SU-DHL-6 (cell line): ENCODE measurements around the gene FLAD1.

Experiments used
- H2AFZ ChIP-seq: fragments of 200-600 bp; sonication (generic); 2 replicates; pipeline ENCODE4 v1.6.1; 2014; ENCODE audit warnings: low read depth, mild to moderate bottlenecking, moderate library complexity, mixed read lengths, antibody characterized with exemption, low read length; ENCODE audit not compliant: severe bottlenecking
- H3F3A ChIP-seq: fragments of 200-600 bp; shearing (Covaris generic); 2 replicates; pipeline ENCODE4 v1.6.0; 2016; ENCODE audit warnings: antibody characterized with exemption, mild to moderate bottlenecking; ENCODE audit not compliant: insufficient read depth
- H3K27ac ChIP-seq: fragments of 200-600 bp; sonication (generic); 2 replicates; pipeline ENCODE4 v1.5.1; 2016; ENCODE audit warnings: low read depth, mild to moderate bottlenecking, low read length, moderate library complexity, mixed read lengths
- H3K27me3 ChIP-seq: fragments of 200-600 bp; sonication (generic), shearing (Covaris generic); 2 replicates; pipeline ENCODE4 v1.6.0; 2014; ENCODE audit warnings: mild to moderate bottlenecking, low read length
- H3K36me3 ChIP-seq: fragments of 200-600 bp; sonication (generic); 2 replicates; pipeline ENCODE4 v1.6.1; 2014; ENCODE audit warnings: mild to moderate bottlenecking, low read length, mixed read lengths
- H3K4me2 ChIP-seq: fragments of 300-600, 200-600 bp; shearing (Covaris generic), sonication (generic); 2 replicates; pipeline ENCODE4 v1.6.0; 2014; ENCODE audit warnings: low read length, low read depth, mild to moderate bottlenecking; ENCODE audit not compliant: poor library complexity, severe bottlenecking
- H3K4me3 ChIP-seq: fragments of 200-600 bp; sonication (generic); 2 replicates; pipeline ENCODE4 v1.5.1; 2014; ENCODE audit warnings: antibody characterized with exemption, low read length, mild to moderate bottlenecking, mixed read lengths; ENCODE audit not compliant: insufficient read depth, poor library complexity, severe bottlenecking
- H3K79me2 ChIP-seq: fragments of 200-600 bp; sonication (generic); 2 replicates; pipeline ENCODE4 v1.6.1; 2014; ENCODE audit warnings: mild to moderate bottlenecking, low read length, moderate library complexity; ENCODE audit not compliant: insufficient read depth
- H3K9ac ChIP-seq: fragments of 200-600 bp; sonication (generic); 2 replicates; pipeline ENCODE4 v1.7.0; 2014; ENCODE audit warnings: mild to moderate bottlenecking, low read length
- H3K9me2 ChIP-seq: fragments of 200-600 bp; sonication (generic); replicated peaks from 2 replicates; pipeline ENCODE4 v1.6.1; 2014; ENCODE audit warnings: low read length; ENCODE audit not compliant: insufficient read depth
- H3K9me3 ChIP-seq: fragments of 200-600 bp; sonication (generic); 2 replicates; pipeline ENCODE4 v1.6.1; 2014; ENCODE audit warnings: low read length, mixed read lengths; ENCODE audit not compliant: insufficient read depth
- H4K20me1 ChIP-seq: fragments of 200-600 bp; sonication (generic); 2 replicates; pipeline ENCODE4 v1.6.1; 2014; ENCODE audit warnings: low read depth, mild to moderate bottlenecking, antibody characterized with exemption, low read length, moderate library complexity, mixed read lengths
- EZH2phosphoT487 ChIP-seq: fragments of 200-600 bp; sonication (generic), shearing (Covaris generic); conservative IDR thresholded peaks from 2 replicates; pipeline ENCODE4 v1.6.1; 2018; ENCODE audit warnings: mild to moderate bottlenecking, antibody characterized with exemption, low read length, moderate library complexity, mixed read lengths
- TF ChIP-seq, protein P1 (sequence below): fragments of 200-600 bp; sonication (generic); IDR thresholded peaks from one replicate; pipeline ENCODE4 v1.5.1; 2017; ENCODE audit warnings: antibody characterized with exemption, mild to moderate bottlenecking, low read length, moderate library complexity; ENCODE audit not compliant: insufficient read depth, poor library complexity, severe bottlenecking

The FLAD1 gene

DNA sequence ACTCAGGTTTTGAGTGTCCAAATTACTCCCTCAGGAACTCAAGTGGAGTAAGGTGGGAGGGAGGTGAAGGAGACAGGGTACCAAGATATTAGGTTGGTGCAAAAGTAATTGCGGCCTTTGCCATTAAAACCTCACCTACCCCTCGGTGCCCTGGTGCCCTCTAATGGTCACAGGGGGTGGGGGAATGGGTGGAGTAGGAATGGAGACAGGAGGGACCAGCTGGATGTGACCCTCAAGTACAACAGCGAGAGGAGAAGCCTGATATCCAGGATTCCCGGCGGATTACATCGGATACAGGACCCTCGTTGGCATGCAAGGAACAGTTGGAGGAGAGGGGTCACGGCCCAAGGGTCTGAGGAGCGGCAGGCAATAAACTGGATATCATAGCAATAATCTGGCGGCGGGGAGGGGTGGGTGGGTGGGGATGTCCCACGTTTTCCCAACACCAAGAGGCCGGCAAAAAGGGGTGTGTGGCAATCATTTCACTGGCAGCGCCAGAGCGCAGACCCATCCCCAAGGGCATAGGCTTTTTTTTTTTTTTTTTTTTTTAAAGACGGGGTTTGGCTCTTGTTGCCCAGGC lies 15.1 kb downstream of the FLAD1 start:
- no peaks in the 10 kb centered on the region for H3K9me3 ChIP-seq
- H2AFZ ChIP-seq = no peak overlapping the region
- H3K9ac ChIP-seq = no peak overlapping the region
- H4K20me1 ChIP-seq = no peaks in the 10 kb centered on the region
- no peak overlapping the region for H3K4me3 ChIP-seq
- no peak overlapping the region for H3K4me2 ChIP-seq
- H3K79me2 ChIP-seq = no peaks in the 10 kb centered on the region
- H3K27ac ChIP-seq = no peak overlapping the region
- H3F3A ChIP-seq = peaks cover 16% of the 10 kb centered on the region
- H3K27me3 ChIP-seq = no peaks in the 10 kb centered on the region
- no peaks in the 10 kb centered on the region for H3K9me2 ChIP-seq
- no peaks in the 10 kb centered on the region for H3K36me3 ChIP-seq
- TF ChIP-seq, protein P1, sequence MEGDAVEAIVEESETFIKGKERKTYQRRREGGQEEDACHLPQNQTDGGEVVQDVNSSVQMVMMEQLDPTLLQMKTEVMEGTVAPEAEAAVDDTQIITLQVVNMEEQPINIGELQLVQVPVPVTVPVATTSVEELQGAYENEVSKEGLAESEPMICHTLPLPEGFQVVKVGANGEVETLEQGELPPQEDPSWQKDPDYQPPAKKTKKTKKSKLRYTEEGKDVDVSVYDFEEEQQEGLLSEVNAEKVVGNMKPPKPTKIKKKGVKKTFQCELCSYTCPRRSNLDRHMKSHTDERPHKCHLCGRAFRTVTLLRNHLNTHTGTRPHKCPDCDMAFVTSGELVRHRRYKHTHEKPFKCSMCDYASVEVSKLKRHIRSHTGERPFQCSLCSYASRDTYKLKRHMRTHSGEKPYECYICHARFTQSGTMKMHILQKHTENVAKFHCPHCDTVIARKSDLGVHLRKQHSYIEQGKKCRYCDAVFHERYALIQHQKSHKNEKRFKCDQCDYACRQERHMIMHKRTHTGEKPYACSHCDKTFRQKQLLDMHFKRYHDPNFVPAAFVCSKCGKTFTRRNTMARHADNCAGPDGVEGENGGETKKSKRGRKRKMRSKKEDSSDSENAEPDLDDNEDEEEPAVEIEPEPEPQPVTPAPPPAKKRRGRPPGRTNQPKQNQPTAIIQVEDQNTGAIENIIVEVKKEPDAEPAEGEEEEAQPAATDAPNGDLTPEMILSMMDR = no peak
- no peak for TF ChIP-seq EZH2phosphoT487

DNA sequence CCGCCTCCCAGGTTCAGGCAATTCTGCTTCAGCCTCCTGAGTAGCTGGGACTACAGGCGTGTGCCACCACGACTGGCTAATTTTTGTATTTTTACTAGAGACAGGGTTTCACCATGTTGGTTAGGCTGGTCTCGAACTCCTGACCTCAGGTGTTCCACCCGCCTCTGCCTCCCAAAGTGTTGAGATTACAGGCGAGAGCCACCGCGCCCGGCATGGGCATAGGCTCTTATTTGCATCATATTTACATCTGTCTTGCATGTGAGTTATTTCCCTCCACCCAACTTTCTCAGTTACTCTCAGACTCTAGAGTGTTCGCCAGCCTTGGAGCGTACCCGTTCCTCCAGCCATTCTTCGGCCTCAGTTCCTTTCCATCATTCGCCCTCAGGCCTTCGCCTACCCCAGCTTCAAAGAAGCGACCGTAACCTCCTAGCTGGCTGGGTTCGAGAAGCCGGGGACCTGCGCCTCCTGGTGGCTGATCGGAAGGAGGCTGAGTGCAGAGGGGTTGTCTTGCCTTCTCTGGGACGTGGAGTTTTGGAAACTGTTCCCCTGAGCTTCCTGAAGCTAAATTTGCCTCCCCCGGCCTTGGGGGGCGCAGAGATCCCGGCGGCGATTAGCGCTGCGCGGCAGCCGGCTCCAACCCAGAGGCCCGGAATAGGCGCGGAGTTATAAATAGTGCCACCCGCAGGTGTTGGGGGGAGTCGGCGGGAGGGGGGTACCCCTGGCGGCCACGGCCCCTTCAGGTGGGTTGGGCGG lies 15.8 kb downstream of the FLAD1 start:
- Histone ChIP-seq H2AFZ (no peak overlapping the region), H3K4me2 (peak overlapping the region; percentile 60), H3F3A (peaks cover 16% of the 10 kb centered on the region), H3K27ac (no peak overlapping the region), H3K9me3 (no peaks in the 10 kb centered on the region), H3K9me2 (no peaks in the 10 kb centered on the region), H3K36me3 (no peaks in the 10 kb centered on the region), H3K9ac (no peak overlapping the region), H3K79me2 (no peaks in the 10 kb centered on the region), H3K27me3 (no peaks in the 10 kb centered on the region), H4K20me1 (no peaks in the 10 kb centered on the region), H3K4me3 (peak overlapping the region; percentile 30)
- no peak for TF ChIP-seq EZH2phosphoT487
- TF ChIP-seq, protein P1 = peak; percentile 96

DNA sequence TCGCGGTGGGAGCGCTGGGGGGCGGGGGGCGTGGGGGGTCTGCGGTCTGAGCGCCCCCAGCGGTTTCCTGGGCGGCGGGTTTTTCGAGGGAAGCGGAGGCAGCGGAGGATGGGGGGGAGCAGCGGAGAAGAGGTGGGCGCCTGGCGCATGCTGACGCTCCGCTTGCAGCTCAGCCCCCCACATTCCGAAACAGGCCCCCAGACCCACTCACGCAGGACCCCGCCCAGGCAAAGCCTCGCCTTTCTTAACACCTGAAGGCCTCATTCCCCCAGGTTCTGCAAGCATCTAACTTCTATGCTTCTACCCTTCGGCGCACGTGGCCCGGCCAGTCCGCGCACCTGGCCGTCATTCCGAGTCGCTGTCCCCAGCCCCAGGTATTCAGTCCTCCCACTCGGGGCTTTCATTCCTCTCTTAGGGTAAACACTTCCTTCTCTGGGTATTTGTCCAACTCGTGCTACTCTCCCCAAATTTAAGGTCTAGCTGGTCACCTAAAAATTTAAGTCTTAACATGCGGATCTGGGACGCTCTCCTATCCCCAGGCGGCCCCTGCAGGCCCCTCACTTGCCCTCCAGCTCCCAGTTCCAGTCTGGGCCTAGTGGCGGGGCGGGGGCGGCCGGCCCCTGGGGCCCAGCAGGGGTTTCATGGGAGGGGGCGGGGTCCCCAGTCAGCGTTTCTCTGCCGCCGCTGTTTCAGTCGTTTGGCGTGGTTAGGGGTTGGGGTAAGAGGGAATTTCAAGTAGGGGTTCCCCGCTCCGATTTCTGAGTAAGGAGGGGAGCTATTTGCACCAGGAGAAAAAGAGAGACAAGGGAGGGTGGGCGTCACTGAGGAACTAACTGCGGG lies 16.6 kb downstream of the FLAD1 start:
- TF ChIP-seq EZH2phosphoT487 = peak; percentile 93; the same call in 1 of the 2 replicates
- TF ChIP-seq, protein P1 = no peak
- no peaks in the 10 kb centered on the region for H3K79me2 ChIP-seq
- no peaks in the 10 kb centered on the region for H3K36me3 ChIP-seq
- peaks cover 16% of the 10 kb centered on the region for H3F3A ChIP-seq
- no peaks in the 10 kb centered on the region for H3K27me3 ChIP-seq
- H3K4me3 ChIP-seq = peak overlapping the region; percentile 40
- peak overlapping the region; percentile 50 for H3K27ac ChIP-seq
- no peaks in the 10 kb centered on the region for H3K9me3 ChIP-seq
- peak overlapping the region; percentile 60 for H3K4me2 ChIP-seq
- no peaks in the 10 kb centered on the region for H3K9me2 ChIP-seq
- no peak overlapping the region for H2AFZ ChIP-seq
- no peaks in the 10 kb centered on the region for H4K20me1 ChIP-seq
- peak overlapping the region; percentile 25 for H3K9ac ChIP-seq
